Measurements from ENCODE around the gene RIMS4. TPM values are rescaled to one million over a fixed set of nuclear protein-coding genes. Genes with fewer than 3 reads are reported as not detected.

The RIMS4 gene
- total RNA-seq, 2 donors from 2014 or later = 0.64 to 0.74 TPM

DNA sequence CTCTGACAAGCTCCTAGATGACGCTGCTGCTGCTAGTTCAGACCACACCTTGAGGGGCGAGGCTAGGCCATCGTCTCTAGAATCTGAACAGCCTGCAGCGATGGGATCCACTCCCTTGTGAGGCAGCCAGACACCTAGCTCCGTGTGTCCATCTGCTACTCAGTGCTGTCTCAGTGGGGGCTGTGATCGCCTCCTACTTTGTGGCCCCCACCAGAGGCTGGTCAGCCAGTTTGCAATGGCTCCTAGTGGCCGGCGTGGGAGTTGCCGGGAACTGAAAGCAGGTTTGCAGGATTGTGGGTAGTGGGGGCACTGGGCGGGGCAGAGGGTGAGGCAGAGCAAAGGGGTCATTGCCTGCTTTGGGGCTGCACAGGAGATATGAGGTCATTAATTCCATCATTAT lies 92.4 kb downstream of the RIMS4 start:
- H3K27me3 ChIP-seq = no peaks in the 10 kb centered on the region
- TF ChIP-seq CTCF (IDR thresholded peaks at IDR 0.05) = no peak
- H3K9me3 ChIP-seq = no peaks in the 10 kb centered on the region
- H3K36me3 ChIP-seq = no peaks in the 10 kb centered on the region
- no peak overlapping the region for H3K27ac ChIP-seq
- peaks cover 5% of the 10 kb centered on the region for H3K4me1 ChIP-seq
- no peak for DNase-seq
- no peak overlapping the region for H3K4me3 ChIP-seq
- intact Hi-C loops (cut with DNase I) = no loop called here
- no peak overlapping the region for H3K9ac ChIP-seq (ENCODE audit: low read depth in 2 of 2, low read length in 2 of 2)

- Histone ChIP-seq H3K36me3 (no peaks in the 10 kb centered on the region), H3K4me1 (peaks cover 5% of the 10 kb centered on the region)
Observed at GRCh38 chr20:44716309-44717106, 93.8 kb downstream of the RIMS4 start.

GRCh38 chr20:44715499-44716308 lies 94.6 kb downstream of the RIMS4 start:
- H3K9ac ChIP-seq (ENCODE audit: low read depth in 2 of 2, low read length in 2 of 2) = peak overlapping the region in 1 of 2 donors; percentile 10
- intact Hi-C loops (cut with DNase I) = no loop called here
- H3K36me3 ChIP-seq = no peaks in the 10 kb centered on the region
- H3K9me3 ChIP-seq = no peaks in the 10 kb centered on the region
- no peak overlapping the region for H3K27ac ChIP-seq
- no peaks in the 10 kb centered on the region for H3K27me3 ChIP-seq
- DNase-seq = no peak
- H3K4me3 ChIP-seq = no peak overlapping the region
- peaks cover 5% of the 10 kb centered on the region for H3K4me1 ChIP-seq
- TF ChIP-seq CTCF (IDR thresholded peaks at IDR 0.05) = no peak

More at GRCh38 chr20:44716309-44717106, 93.8 kb downstream of the RIMS4 start:
- Histone ChIP-seq H3K9ac (ENCODE audit: low read depth in 2 of 2, low read length in 2 of 2) (no peak overlapping the region), H3K27ac (no peak overlapping the region), H3K9me3 (no peaks in the 10 kb centered on the region), H3K4me3 (no peak overlapping the region), H3K27me3 (no peaks in the 10 kb centered on the region)
- no peak for TF ChIP-seq CTCF (IDR thresholded peaks at IDR 0.05)
- intact Hi-C loops (cut with DNase I) = no loop called here
- no peak for DNase-seq

GRCh38 chr20:44714701-44715498 lies 95.4 kb downstream of the RIMS4 start, which contains the start of gene CCN5:
Gene CCN5 (plus strand): TSS chr20:44715369. CDS start chr20:44715391, 22 bp downstream.
- H3K27me3 ChIP-seq = no peaks in the 10 kb centered on the region
- DNase-seq = peak; percentile 92
- TF ChIP-seq CTCF (IDR thresholded peaks at IDR 0.05) = no peak
- H3K9ac ChIP-seq (ENCODE audit: low read depth in 2 of 2, low read length in 2 of 2) = peak within 1 kb of the TSS in 1 of 2 donors; percentile 14
- no peaks in the 10 kb centered on the region for H3K36me3 ChIP-seq
- H3K4me3 ChIP-seq = no peak within 1 kb of the TSS
- H3K9me3 ChIP-seq = no peaks in the 10 kb centered on the region
- intact Hi-C loops (cut with DNase I) = no loop called here
- H3K27ac ChIP-seq = no peak within 1 kb of the TSS
- peaks cover 5% of the 10 kb centered on the region for H3K4me1 ChIP-seq

- Histone ChIP-seq H3K27me3 (no peaks in the 10 kb centered on the region), H3K27ac (no peak overlapping the region), H3K9me3 (no peaks in the 10 kb centered on the region), H3K4me3 (no peak overlapping the region), H3K9ac (ENCODE audit: low read depth in 2 of 2, low read length in 2 of 2) (peak overlapping the region in 1 of 2 donors; percentile 14), H3K4me1 (peaks cover 5% of the 10 kb centered on the region), H3K36me3 (no peaks in the 10 kb centered on the region)
- no peak for TF ChIP-seq CTCF (IDR thresholded peaks at IDR 0.05)
- no peak for DNase-seq
- intact Hi-C loops (cut with DNase I) = no loop called here
Observed at GRCh38 chr20:44714102-44714700, 96.1 kb downstream of the RIMS4 start.

All from colonic mucosa (tissue), 4 donors.